Activated T-cell treated with anti-CD3 and anti-CD28 coated beads, Interleukin-2, amount 50 U/mL, for 1 hour (primary cell): ENCODE measurements around the gene CEP295NL.
"Not testable (repeated sequence)": the region's sequence is repeated elsewhere in the genome, so short reads cannot be mapped to it uniquely, and the experiment has no call there.

ENCODE experiments used
- DNase-seq: peaks from one replicate; pipeline ENCODE4 v3.0.0-alpha.2; 2020

Gene CEP295NL

DNA sequence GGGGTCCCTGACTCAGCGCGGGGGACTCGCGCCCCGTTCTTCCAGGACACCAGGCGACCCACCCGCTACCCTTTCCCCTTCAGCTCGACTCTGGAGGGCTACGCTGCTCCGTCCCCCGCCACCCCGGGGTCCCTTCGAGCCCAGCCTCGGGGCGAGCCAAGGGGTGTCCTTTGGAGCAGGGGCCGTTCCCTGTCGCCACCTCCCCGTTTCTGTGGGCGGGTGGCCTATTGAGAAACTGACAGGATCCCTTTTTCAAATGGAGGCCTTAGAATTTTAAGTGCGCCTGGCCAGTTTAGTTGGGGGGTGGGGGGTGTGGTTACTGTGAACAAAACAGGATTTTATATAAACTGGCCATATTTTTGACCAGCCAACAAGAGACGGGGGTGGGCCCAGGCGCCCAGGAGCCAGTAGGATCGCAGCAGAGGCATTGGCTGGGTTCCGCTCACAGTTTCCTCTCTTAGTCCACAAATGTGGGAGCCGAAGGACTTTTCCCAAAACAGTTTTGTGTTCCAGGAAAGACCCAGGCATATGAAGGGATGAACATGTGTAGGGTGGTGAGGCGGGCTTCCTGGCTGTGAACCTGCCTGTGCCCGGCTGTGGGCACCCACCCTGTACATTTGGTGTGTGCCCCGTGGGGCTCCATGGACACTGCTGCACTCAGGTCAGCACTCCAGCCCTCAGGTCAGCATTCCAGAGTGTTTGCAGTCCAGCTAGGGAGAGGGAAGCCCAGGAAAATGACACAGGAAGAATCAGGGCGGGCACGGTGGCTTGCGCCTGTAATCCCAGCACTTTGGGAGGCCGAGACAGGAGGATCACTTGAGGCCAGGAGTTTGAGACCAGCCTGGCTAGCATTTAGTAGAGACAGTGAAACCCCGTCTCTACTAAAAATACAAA lies 22.9 kb upstream of the CEP295NL start:
- no peak for DNase-seq

DNA sequence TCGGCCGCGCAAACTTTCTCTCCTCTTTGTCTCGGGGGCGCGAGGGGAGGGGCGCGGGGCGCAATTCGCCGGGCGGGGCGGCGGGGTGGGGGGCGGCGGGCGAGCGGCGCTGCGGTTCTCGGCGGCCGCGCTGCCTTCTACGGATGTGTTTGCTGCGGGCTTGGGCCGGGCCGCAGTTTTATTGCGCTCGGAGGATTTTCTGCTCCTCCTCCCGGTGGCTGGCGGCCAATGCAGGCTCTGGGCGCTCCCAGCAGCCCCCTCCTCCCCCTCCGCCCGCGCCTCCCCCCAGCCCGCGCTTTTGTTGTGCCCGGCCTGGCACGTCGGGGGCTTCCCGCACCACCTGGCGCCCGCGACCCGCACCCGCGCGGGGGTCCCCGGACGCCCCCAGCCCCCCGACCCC lies 22.2 kb upstream of the CEP295NL start, which contains the start of gene TIMP2:
TIMP2 (minus strand) TSS at position 154 of the 400 bp plus-strand sequence. CDS start 299 bp downstream, outside the sequence.
- DNase-seq, result peak; percentile 75

DNA sequence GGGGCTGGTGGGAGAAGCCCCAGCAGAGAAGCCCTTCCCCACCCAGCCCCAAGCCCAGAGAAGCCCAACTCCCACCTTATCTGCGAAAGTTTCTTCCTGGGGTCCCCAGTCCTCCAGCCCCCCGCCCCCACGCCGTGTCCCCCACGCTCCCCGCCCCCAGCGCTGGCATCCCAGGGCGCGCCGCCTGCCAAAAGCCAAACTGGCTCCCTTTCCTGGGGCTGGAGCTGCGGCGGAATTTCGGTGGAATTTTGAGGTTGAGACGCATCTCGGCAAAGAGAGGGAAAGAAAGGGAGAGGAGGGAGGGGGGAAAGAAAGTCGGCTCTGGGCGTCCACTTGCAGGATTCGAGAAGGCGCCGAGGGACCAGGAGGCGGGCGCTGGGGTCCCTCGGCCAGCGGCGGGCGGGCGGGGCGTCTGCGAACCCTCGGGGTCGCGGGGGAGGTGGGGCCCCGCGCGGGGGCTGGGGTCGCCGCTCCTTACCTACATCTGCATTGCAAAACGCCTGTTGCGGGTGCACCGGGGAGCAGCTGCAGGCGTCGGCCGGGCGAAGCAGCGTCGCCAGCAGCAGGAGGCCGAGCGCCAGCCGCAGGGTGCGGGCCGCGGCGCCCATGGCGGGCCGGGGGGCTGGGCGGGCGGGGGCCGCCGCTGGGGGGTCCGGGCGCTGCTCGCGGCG lies 21.6 kb upstream of the CEP295NL start:
- peak; percentile 35 for DNase-seq

DNA sequence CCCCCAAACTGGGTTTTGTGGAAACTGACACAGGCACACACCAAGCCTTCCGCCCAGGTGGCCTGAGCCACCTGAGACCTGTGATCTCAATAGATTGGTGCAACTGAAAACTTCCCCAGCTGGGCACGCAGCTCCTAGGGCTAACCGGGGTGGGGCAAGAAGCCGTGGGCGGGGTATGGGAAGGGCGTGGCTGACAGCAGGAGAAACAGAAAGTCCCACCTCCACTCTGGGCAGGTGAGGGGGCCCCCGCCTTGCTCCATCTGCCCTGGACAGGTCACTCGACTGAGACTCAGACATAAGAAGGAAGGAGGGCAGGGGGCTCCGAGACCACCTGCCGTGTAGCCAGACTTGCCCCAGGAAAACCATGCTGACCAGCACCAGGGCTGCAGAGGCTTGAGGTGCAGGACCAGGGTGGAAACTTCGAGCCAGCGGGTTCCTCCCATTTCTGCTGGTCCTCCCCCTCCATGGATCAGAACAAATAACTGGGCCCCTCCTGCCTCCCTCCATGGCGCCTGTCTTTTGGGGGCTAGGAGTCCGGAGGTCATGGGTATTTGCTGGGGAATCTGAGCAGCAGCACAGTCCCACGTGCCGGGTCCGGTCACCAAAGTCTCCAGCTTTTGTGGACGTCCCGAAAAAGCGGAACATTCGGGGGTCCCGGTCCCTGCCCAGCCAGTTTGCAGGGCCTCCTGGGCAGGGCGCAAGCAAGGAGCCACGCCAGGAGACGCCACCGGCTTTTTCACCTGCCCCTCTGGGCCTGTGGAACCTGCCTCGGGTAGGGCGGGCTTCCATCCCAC lies 20.9 kb upstream of the CEP295NL start:
- peak; percentile 67 for DNase-seq

DNA sequence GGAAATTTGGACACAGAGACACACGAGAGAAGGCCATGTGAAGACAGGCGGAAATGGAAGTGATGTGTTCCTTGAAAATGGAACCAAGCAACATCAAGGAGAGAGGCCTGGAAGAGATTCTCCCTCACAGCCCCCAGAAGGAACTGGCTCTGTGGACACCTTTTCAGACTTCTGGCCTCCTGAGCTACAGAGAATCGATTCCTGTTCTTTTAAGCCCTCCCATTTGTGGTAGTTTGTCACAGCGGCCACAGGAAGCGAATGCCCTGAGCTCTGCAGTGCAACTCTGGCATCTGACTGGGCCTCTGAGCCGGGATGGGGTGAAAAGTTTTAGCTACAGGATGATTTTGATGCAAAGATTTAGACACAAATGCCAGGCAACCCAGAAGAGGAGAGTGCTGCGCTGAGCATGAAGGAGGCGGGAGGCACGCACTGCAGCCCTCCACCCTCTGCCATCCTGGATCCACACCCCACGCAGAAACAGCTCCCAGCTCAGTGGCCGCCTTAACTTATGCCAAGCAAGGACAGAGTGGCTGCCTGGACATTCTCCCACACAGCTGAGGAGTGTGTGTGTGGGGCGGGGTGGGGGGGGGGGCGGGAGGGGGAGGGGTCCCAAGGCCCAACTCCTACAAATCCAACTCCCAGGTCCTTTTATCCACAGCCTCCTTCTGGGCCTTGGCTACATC lies 20.0 kb upstream of the CEP295NL start:
- DNase-seq, result no peak

DNA sequence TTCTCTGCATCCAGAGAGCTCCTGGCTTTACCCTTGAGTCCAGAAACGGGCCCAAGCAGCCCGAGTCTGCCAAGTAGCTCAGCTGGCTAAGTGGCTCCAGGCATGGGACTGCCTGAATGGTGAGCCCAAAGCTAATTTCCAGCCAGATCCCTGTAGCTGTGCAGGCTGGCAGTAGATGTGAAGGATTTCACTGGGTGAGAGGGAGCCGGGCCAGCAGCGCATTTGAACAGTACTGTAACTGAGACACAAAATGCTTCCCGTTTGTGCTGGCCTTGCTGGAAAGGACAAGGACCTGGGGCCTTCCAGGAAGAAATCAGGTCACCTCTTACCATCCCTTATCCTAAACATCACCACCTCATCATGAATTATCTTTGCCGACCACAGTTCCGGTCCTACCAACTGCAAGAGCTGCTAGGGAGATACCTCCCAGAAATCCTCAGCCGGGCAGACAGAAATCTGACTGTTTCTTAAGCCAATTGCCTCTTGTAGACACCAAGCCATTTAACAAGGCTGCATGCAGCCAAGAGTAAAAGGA lies 18.5 kb upstream of the CEP295NL start:
- no peak for DNase-seq

DNA sequence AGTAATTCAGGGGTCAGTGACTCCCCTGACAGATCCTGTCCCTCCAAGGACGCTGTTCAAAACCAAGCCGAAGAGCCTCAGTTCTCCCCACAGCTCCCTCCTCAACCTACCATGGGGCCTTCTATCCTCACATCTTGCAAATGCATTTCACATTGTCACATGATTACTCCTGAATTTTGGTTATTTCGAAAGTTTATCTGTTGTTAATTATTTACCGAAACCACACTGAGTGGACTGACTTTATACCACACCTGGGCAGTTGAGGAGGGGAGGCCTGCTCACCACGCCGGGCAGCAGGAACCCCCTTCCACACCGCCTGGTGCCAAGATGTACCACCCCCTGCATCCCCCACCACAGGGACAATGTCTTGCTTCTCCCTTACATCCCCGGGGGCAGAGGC lies 17.5 kb upstream of the CEP295NL start:
- DNase-seq, result no peak

DNA sequence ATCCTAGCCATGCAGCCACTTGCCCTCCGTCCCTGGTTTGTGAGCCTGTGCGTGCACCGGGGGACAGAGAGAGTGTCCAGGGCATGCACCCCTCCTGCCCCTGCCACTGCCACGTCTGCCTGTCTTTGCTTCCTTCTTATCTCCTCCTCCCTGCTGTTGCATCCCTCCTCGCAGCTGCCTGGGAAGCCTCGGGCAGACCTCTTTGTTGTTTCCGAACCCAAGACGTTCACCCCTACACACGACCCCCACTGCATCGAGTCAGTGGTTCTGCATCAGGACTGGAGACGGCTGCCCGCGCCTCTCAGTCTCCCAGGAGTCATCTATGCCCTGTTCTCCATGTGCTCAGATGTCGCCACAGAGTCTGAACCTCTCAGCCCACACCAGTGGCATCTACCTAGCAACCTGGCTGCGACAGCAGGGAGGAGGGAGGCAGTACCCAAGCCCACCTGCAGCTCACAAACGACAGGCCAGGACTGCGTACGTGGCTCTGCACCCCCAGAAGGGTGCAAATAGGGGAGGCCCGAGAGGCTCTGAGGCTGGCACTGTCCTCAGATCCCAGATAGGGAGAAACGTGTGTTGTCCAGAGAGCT lies 17.0 kb upstream of the CEP295NL start:
- no peak for DNase-seq

DNA sequence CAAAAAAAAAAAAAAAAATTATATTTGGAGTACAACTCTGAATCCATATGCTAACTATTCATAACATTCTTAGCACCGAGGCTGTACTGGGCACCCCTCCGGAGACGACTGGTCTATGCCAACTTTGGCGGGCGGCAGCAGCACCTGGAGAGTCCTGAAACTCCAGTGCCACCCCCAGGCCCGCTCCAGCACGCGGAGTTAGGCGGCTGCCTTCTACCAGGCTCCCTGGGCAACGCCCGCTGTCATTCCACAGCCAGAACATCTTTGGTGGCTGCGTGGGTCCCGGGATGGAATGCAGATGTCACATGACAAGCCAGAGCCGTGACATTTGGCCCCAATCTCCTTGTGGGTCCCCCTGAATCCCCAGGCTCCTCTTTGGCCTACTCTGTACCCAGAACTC lies 16.0 kb upstream of the CEP295NL start:
- no peak for DNase-seq

DNA sequence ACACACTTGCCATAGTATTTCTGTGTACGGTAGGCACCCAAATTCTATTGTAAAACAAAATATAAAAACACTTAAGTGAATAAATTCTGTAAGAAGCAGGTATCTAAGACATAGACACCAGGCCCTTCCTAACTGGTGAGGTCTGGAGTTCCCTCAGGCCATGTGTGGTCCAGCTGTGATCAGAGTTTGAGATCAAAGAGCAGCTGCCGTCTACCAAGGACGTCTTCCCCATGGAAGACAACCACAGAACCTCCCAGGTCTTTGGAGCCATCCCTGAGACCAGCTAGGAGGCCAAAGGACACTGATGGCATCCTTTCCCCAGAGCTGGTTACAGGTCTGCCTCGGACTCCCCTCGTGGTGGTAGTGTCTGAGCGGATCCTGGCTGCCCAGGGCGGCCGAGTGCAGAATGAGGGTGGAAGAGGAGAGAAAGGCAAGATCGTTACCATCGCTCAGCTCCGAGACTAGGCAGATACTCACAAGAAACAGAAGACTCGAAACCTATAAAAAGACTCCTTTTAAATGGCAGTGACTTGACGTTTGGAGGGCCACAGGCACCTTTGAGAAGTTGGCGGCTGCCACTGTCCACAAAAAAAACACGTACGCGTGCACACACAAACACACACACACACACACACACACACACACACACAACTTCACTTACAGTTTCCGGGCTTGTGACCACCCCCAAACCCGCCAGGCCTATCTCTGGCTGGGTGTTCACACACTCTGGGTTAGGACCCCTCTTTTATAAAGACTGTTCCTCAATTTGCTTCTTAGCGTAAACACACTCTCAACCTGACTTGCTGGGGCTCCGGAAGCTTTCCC lies 14.7 kb upstream of the CEP295NL start:
- DNase-seq, result no peak

DNA sequence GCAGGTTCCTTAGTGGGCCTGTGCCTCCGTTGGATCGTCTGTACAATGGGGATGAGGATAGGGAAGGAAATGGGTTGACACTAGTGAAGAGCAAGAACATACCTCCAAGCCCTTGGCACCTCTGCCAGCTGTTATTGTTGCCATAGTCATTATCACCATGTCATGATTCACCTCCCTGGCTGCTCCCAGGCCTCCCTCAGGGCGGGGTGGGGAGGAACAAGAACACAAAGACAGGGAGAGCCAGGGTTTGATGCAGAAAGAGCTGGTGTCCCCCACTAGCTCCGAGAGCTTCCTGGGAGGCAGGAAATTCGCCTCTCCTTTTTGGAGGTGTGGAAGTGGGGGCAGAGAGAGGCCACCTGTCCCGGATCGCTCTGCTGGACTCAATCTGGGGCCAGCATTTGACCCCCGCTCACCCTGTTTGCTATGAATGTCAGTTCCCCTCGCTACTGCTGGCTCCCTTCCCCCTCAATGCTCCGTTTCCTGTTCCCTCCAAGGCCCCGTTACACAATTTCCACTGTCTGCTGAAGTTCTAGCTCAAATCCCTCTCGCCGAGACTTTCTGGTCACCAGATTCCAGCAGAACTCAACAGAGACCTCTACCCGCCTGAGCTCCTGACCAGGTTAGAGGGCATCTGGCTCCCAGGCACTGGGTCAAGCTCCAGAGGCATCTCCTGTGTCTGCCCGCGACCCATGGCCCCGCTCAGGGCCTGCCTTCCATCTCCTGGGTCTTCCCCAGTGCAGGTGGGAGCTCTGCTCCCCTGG lies 13.1 kb upstream of the CEP295NL start:
- DNase-seq, result no peak

DNA sequence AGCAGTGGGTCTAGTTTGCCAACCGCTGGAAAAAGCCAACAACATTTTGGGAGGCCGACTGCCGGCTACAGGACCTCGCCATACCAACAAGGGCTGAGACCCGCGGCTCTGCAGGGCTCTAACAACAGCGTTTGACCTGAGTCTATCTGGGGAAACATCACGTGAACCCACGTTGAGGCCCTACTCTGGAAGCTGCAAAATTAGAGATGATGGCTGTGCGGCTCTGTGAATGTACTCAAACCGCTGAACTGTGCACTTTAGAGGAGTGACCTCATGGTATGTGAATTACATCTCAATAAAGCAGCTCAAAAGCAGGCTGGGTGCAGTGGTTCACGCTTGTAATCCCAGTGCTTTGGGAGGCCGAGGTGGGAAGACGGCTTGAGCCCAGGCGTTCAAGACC lies 10.1 kb upstream of the CEP295NL start:
- no peak for DNase-seq

DNA sequence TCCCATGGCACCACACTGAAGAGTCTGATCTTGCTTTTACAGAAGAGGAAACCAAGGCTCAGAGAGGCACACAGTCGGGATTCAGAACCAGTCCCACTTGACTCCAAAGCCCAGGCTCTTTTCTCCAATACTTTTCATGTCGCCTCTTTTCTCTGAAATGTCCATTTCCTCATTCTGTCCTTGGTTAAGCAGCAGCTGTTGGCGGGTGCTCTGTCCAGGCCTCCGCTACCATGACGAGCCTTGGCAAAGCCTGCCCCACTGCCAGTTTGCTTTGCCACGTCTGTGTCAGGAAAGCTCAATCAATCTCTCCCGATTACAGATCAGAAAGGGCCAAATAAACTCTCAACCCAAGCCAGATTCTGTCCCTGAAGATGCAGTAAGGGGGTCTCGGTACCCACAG lies 9.1 kb upstream of the CEP295NL start:
- no peak for DNase-seq

DNA sequence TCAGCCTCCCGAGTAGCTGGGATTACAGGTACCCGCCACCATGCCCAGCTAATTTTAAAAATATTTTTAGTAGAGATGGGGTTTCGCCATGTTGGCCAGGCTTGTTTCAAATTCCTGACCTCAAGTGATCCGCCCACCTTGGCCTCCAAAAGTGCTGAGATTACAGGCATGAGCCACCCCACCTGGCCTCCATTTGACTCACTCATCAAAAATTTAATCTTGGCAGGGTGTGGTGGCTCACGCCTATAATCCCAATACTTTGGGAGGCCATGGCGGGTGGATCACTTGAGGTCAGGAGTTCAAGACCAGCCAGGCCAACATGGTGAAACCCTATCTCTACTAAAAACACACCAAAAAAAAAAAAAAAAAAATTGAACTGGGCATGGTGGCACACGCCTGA lies 8.5 kb upstream of the CEP295NL start:
- not testable (repeated sequence) for DNase-seq

DNA sequence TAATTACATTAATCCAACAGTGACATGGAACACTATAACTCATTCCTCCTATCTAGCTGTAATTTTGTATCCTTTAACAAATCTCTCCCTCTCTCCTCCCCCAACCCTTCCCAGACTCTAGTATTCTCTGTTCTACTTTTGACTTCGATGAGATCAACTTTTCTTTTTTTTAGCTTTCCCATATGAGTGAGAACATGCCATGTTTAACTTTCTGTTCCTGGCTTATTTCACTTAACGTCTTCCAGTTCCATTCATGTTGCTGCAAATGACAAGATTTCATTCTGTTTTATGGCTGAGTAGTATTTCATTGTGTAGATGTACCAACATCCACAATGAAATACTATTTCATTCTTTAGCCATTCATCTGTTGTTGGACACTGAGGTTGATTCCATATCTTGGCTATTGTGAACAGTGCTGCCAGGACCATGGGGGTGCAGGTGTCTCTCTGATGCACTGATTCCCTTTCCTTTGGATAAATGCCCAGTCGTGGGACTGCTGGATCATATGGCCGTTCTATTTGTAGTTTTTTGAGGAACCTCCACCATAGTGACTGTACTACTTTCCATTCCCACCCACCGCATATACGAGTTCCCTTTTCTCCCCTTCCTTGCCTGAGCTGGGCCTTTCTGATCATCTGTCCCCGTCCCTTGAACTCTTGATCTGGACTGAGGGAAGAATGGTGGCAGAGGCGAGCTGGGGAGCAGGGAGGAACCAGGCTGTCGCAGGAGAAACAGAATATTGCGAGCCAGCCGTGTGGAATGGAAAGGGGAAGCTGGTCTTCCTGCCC lies 7.7 kb upstream of the CEP295NL start:
- DNase-seq, result no peak

DNA sequence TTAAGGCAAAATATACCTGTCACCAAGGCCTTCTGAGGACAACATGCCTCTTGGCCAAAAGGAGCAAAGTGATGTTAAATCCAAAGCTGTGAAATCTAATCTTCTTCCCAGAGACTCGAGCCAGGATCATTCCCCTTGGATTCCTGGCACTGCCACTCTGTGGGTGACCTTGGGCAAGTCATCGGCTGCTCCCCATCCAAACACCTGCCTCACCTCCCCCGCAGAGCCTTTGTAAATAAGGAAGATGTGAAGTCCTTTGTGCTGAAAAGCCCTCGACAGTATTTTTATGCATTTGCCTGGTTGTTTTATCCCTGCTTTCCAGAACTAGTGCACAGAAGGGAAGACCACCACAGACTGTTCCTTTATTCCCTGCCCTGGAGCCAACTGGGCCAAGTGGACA lies 5.4 kb upstream of the CEP295NL start:
- no peak for DNase-seq

DNA sequence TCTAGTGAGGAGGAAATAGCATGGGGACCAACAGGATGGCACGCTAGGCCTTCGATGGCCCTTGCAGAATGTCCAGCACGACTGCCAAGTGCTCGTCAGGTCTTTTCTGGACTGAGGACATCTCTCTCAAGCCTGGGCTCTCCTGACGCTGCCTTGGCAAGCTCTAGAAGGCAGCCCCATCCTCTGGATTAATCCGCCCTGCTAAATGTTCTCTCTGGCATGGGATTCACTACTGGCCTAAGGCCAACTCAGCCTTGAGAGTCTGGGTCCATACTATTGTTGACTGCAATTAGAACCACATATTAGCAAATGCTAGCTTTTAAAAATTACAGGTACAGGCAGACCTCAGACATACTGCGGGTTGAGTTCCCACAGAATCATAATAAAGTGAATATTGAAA lies 2.5 kb upstream of the CEP295NL start:
- no peak for DNase-seq

DNA sequence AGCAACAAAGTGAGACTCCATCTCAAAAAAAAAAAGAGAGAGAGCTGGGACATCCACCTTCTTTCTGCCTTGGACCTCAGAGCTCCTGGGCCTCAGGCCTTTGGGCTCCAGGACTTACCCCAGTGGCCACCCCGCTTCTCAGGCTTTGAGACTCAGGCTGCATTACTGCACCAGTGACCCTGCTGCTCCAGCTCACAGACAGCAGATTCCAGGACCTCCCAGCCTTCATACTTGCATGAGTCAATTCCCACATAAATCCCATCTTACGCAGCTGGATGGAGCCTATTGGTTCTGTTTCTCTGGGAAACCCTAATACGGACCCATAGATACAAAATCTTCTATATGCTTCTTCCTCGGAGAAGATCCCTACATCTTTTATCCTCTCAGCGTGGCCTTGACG lies 2.1 kb upstream of the CEP295NL start:
- DNase-seq, result no peak

DNA sequence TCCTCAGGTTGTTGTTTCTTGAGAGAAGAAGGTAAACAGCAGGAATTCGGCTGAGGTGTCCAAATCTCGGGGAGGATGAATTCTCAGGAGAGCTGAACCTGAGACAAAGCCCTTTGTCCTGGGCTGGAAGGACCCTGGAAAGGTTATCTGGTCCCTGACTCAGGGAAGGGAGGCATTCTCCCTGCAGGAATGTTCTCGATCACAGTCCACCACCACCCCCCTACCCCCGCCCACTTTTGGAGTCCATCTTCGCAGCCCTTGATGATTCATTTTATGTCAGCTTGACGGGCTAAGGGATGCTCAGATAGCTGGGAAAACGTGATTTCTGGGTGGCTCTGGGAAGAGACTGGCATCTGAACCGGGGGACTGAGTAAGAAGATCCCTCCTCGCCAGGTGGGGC lies 1.4 kb upstream of the CEP295NL start:
- DNase-seq, result no peak

DNA sequence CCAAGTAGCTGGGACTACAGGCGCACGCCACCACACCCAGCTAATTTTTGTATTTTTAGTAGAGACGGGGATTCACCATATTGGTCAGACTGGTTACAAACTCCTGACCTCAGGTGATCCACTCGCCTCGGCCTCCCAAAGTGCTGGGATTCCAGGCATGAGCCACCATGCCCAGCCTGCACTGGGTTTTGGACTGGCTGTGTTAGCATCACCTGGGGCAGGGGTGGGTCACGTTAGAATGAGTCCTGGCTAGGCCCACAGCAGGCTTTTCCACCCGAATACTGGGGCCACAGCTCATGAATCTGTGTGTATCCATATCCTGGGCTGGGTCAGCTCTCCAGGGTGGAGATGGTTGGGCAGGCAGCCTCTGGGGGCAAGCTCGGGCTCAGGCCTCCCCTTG lies 770 bp downstream of the CEP295NL start:
- DNase-seq, result not testable (repeated sequence)
